IMR-90 (cell line): ENCODE data around the gene EXOC6B. TPM values are rescaled to one million over a fixed set of nuclear protein-coding genes. Genes with fewer than 3 reads are reported as not detected.

ENCODE experiments used
- ATAC-seq: fragments of 200-7000 bp; cut with Tn5 transposase; 2 replicates; pipeline ENCODE4 v1.9.1; 2020; ENCODE audit warnings: low read depth, mild to moderate bottlenecking, moderate library complexity
- BruUV-seq: library from RNA; stranded (reverse); fragments of 400-500 nt; replicated peaks from 2 replicates; lab custom pipeline; 2021; lab: Mats Ljungman, UMichigan
- CTCF ChIA-PET: fragments of 300-600 bp; formaldehyde crosslinking; extraction: SDS; loops from one replicate; lab custom pipeline; 2021; ENCODE audit warnings: antibody characterized with exemption; lab: Yijun Ruan, JAX
- POLR2A ChIA-PET: fragments of 300-600 bp; sonication (Branson Sonifier 250); formaldehyde crosslinking; loops from one replicate; lab custom pipeline; 2022; ENCODE audit warnings: antibody characterized with exemption; ENCODE audit not compliant: unreplicated experiment; lab: Charles Lee
- DNase-seq: peaks from one replicate; pipeline ENCODE4 v3.0.0; 2013
- H2AFZ ChIP-seq: replicated peaks from 2 replicates; pipeline ENCODE3; 2013; ENCODE audit warnings: low read length, mild to moderate bottlenecking; ENCODE audit not compliant: poor library complexity
- H2AK5ac ChIP-seq: 2 replicates; pipeline ENCODE4 v1.6.1; 2013; ENCODE audit warnings: low read depth, low read length, inconsistent platforms
- H2AK9ac ChIP-seq: replicated peaks from 2 replicates; pipeline ENCODE3; 2013; ENCODE audit warnings: mild to moderate bottlenecking, low read depth, low read length, moderate library complexity; ENCODE audit not compliant: poor library complexity
- H2BK120ac ChIP-seq: 2 replicates; pipeline ENCODE4 v1.6.1; 2013; ENCODE audit warnings: low read depth, low read length, inconsistent platforms
- H2BK15ac ChIP-seq: 3 replicates; pipeline ENCODE4 v1.6.1; 2013; ENCODE audit warnings: low read depth, low read length, inconsistent platforms
- H2BK20ac ChIP-seq: 2 replicates; pipeline ENCODE4 v1.6.1; 2013; ENCODE audit warnings: low read depth, mild to moderate bottlenecking, inconsistent platforms, low read length, moderate library complexity
- H2BK5ac ChIP-seq: 2 replicates; pipeline ENCODE4 v1.6.1; 2013; ENCODE audit warnings: mild to moderate bottlenecking, low read depth, low read length, inconsistent platforms; ENCODE audit not compliant: poor library complexity, severe bottlenecking
- H3K14ac ChIP-seq: replicated peaks from 2 replicates; pipeline ENCODE4 v1.6.1; 2013; ENCODE audit warnings: low read depth, low read length, inconsistent platforms
- H3K18ac ChIP-seq: 2 replicates; pipeline ENCODE4 v1.6.1; 2013; ENCODE audit warnings: low read depth, low read length, control low read depth
- H3K23ac ChIP-seq: 2 replicates; pipeline ENCODE4 v1.6.1; 2013; ENCODE audit warnings: low read depth, low read length, inconsistent platforms
- H3K27ac ChIP-seq: 2 replicates; pipeline ENCODE4 v1.5.1; 2013; ENCODE audit warnings: mild to moderate bottlenecking, control low read depth, low read length; ENCODE audit not compliant: insufficient read depth
- H3K27me3 ChIP-seq: 2 replicates; pipeline ENCODE4 v1.6.1; 2013; ENCODE audit warnings: low read length; ENCODE audit not compliant: control insufficient read depth, insufficient read depth
- H3K36me3 ChIP-seq: 2 replicates; pipeline ENCODE4 v1.6.1; 2013; ENCODE audit warnings: low read length, mixed read lengths; ENCODE audit not compliant: control insufficient read depth, insufficient read depth
- H3K4ac ChIP-seq: 2 replicates; pipeline ENCODE4 v1.6.1; 2013; ENCODE audit warnings: low read depth, low read length, inconsistent platforms
- H3K4me1 ChIP-seq: 2 replicates; pipeline ENCODE4 v1.6.1; 2013; ENCODE audit warnings: low read length, mixed read lengths; ENCODE audit not compliant: control insufficient read depth, insufficient read depth
- H3K4me2 ChIP-seq: 2 replicates; pipeline ENCODE4 v1.6.1; 2013; ENCODE audit warnings: low read depth, mild to moderate bottlenecking, control low read depth, low read length, moderate library complexity
- H3K4me3 ChIP-seq: 2 replicates; pipeline ENCODE4 v1.5.1; 2013; ENCODE audit warnings: low read depth, mild to moderate bottlenecking, control low read depth, low read length, moderate library complexity; ENCODE audit not compliant: insufficient read depth
- H3K56ac ChIP-seq: 2 replicates; pipeline ENCODE4 v1.6.1; 2013; ENCODE audit warnings: low read length, inconsistent platforms; ENCODE audit not compliant: insufficient read depth; ENCODE audit errors: extremely low read depth
- H3K79me1 ChIP-seq, 2 experiments: 2 replicates each; pipeline ENCODE4 v1.6.1; 2013; ENCODE audit warnings: low read length in 2 of 2, inconsistent platforms in 1 of 2, low read depth in 1 of 2
- H3K9ac ChIP-seq: 2 replicates; pipeline ENCODE4 v1.6.1; 2013; ENCODE audit warnings: low read depth, low read length, control low read depth
- H3K9me1 ChIP-seq: 2 replicates; pipeline ENCODE4 v1.6.1; 2013; ENCODE audit warnings: low read length, inconsistent platforms; ENCODE audit not compliant: insufficient read depth
- H3K9me3 ChIP-seq: 2 replicates; pipeline ENCODE4 v1.6.1; 2013; ENCODE audit warnings: low read length; ENCODE audit not compliant: control insufficient read depth, insufficient read depth
- H4K20me1 ChIP-seq: 2 replicates; pipeline ENCODE4 v1.6.1; 2013; ENCODE audit warnings: low read length, inconsistent platforms; ENCODE audit not compliant: insufficient read depth
- H4K5ac ChIP-seq: 2 replicates; pipeline ENCODE4 v1.6.1; 2013; ENCODE audit warnings: mild to moderate bottlenecking, low read depth, low read length, control low read depth
- H4K8ac ChIP-seq, 2 experiments: 2 replicates each; pipeline ENCODE4 v1.6.1; 2013; ENCODE audit warnings: low read depth in 2 of 2, low read length in 2 of 2, control low read depth in 1 of 2, inconsistent platforms in 1 of 2
- H4K91ac ChIP-seq: 2 replicates; pipeline ENCODE4 v1.6.1; 2013; ENCODE audit warnings: low read depth, low read length, inconsistent platforms; ENCODE audit not compliant: insufficient read depth
- CEBPB ChIP-seq: IDR thresholded peaks from 2 replicates; pipeline ENCODE4 v1.6.1; 2012; ENCODE audit warnings: low read depth, low read length, improper control_type of control experiment
- CHD1 ChIP-seq: IDR thresholded peaks from 2 replicates; pipeline ENCODE4 v1.6.1; 2012; ENCODE audit warnings: low read depth, low read length, improper control_type of control experiment
- WGBS, 2 experiments: methylation state at CpG; one replicate each; pipeline versions ENCODE4 v1.1.5 to v1.1.7; 2013; ENCODE audit warnings: missing lambda C conversion rate in 2 of 2; ENCODE audit not compliant: insufficient read length in 1 of 2; ENCODE audit errors: extremely low coverage in 2 of 2; 5-methylcytosine and 5-hydroxymethylcytosine counted together
- dilution Hi-C: fragments of 300-500 bp; cut with HindIII; formaldehyde crosslinking; loops from one replicate; pipeline ENCODE4 v1.14.3; 2018; ENCODE audit warnings: low sequenced_read_pairs; ENCODE audit not compliant: unreplicated experiment
- in situ Hi-C: fragments of 300-500 bp; cut with MboI; formaldehyde crosslinking; loops from 3 replicates; pipeline ENCODE4 v1.14.3; 2019; ENCODE audit warnings: low sequenced_read_pairs, inconsistent platforms, mixed read lengths
- intact Hi-C: fragments of 100-400 bp; cut with micrococcal nuclease; formaldehyde crosslinking; loops from 2 replicates; pipeline ENCODE4 v1.10.0; 2022
- polyA plus RNA-seq, 3 experiments: library from polyadenylated mRNA; depleted of rRNA; stranded (reverse); fragments of >200 nt; gene quantifications; 2 replicates each; pipeline ENCODE4 v1.2.3, GENCODE V29; 2012; ENCODE audit warnings: low replicate concordance in 1 of 3
- total RNA-seq: library from RNA; depleted of rRNA; stranded (reverse); fragments of >200 nt; gene quantifications from 2 replicates; pipeline ENCODE4 v1.2.3, GENCODE V29; 2012

The EXOC6B gene
- total and polyA plus RNA-seq, 2 of the 4 experiments (the other 2 are of a cell fraction) = 10.2 to 29.4 TPM

- Histone ChIP-seq H2BK15ac (no peak overlapping the region), H2AK5ac (no peak overlapping the region), H3K27me3 (no peaks in the 10 kb centered on the region), H2BK5ac (no peak overlapping the region), H3K79me1 (no peaks in the 10 kb centered on the region), H3K18ac (no peak overlapping the region; the same call in 1 of the 2 replicates), H3K27ac (no peak overlapping the region), H2AFZ (no peak overlapping the region), H3K36me3 (no peaks in the 10 kb centered on the region), H3K14ac (no peak overlapping the region; the same call in 1 of the 2 replicates), H4K5ac (no peak overlapping the region), H3K4me2 (no peak overlapping the region), H3K4ac (no peak overlapping the region), H2BK20ac (no peak overlapping the region), H3K9me3 (peaks cover 3% of the 10 kb centered on the region; the same call in 1 of the 2 replicates), H3K56ac (no peak overlapping the region), H2AK9ac (no peak overlapping the region), H4K91ac (no peak overlapping the region), H3K9me1 (no peaks in the 10 kb centered on the region), H3K4me1 (no peaks in the 10 kb centered on the region), H3K9ac (no peak overlapping the region), H4K8ac (no peak overlapping the region), H4K20me1 (no peaks in the 10 kb centered on the region), H3K23ac (no peak overlapping the region), H3K4me3 (no peak overlapping the region), H2BK120ac (no peak overlapping the region)
- dilution Hi-C loops = no loop called here
- TF ChIP-seq CEBPB (peak; percentile 62), CHD1 (no peak)
- intact Hi-C loops = no loop called here
- CTCF ChIA-PET = no interaction called here
- no CpG with 5 or more reads among the region's 6 CpGs for WGBS, 2 experiments
- POLR2A ChIA-PET = no interaction called here
- BruUV-seq = no TSS peak
- DNase-seq = peak; percentile 54
- ATAC-seq = peak; percentile 59
- in situ Hi-C loops = no loop called here
Measured at GRCh38 chr2:72457801-72458516, 367.9 kb downstream of the EXOC6B start.
